Mesothelial cell of epicardium (in vitro differentiated cells): Measurements from ENCODE around the gene OBSCN. TPM values are rescaled to one million over a fixed set of nuclear protein-coding genes. Genes with fewer than 3 reads are reported as not detected.

Source experiments
- DNase-seq, 2 experiments: peaks; one replicate each; pipeline ENCODE4 v3.0.0; 2021; ENCODE audit warnings: low spot score in 2 of 2; ENCODE audit not compliant: unreplicated experiment in 2 of 2
- H3K27ac Mint-ChIP-seq: 2 replicates; pipeline ENCODE4 v1.8.0; 2021; ENCODE audit warnings: mixed read lengths
- H3K27me3 Mint-ChIP-seq: 2 replicates; pipeline ENCODE4 v1.8.0; 2021; ENCODE audit warnings: low read depth, mixed read lengths
- H3K36me3 Mint-ChIP-seq: 2 replicates; pipeline ENCODE4 v1.8.0; 2021; ENCODE audit warnings: mixed read lengths
- H3K4me1 Mint-ChIP-seq: 2 replicates; pipeline ENCODE4 v1.8.0; 2021; ENCODE audit warnings: mixed read lengths
- H3K4me3 Mint-ChIP-seq: 2 replicates; pipeline ENCODE4 v1.8.0; 2021; ENCODE audit warnings: mild to moderate bottlenecking, moderate library complexity, mixed read lengths
- H3K9me3 Mint-ChIP-seq: 2 replicates; pipeline ENCODE4 v1.8.0; 2021; ENCODE audit warnings: mixed read lengths
- total RNA-seq: library from RNA; stranded (reverse); gene quantifications from 3 replicates; pipeline ENCODE4 v1.2.1, GENCODE V29; 2021
- TF ChIP-seq, protein P1 (sequence below): fragments of 200-600 bp; sonication (generic); IDR thresholded peaks from one replicate; pipeline ENCODE4 v1.5.0; 2021; ENCODE audit warnings: antibody characterized with exemption; ENCODE audit not compliant: unreplicated experiment

OBSCN gene
- total RNA-seq, 1 donor from 2014 or later, result 113 TPM

DNA sequence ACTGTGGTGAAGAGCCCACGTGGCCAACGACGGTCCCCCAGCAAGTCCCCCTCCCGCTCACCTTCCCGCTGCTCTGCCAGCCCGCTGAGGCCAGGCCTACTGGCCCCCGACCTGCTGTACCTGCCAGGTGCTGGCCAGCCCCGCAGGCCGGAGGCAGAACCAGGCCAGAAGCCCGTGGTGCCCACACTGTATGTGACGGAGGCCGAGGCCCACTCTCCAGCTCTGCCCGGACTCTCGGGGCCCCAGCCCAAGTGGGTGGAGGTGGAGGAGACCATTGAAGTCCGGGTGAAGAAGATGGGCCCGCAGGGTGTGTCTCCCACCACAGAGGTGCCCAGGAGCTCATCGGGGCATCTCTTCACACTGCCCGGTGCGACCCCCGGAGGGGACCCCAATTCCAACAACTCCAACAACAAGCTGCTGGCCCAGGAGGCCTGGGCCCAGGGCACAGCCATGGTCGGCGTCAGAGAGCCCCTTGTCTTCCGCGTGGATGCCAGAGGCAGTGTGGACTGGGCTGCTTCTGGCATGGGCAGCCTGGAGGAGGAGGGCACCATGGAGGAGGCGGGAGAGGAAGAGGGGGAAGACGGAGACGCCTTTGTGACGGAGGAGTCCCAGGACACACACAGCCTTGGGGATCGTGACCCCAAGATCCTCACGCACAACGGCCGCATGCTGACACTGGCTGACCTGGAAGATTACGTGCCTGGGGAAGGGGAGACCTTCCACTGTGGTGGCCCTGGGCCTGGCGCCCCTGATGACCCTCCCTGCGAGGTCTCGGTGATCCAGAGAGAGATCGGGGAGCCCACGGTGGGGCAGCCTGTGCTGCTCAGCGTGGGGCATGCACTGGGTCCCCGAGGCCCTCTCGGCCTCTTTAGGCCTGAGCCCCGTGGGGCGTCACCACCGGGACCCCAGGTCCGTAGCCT lies 152.0 kb downstream of the OBSCN start:
- Mint-ChIP-seq H3K36me3 (peaks cover 2% of the 10 kb centered on the region), H3K27ac (no peak overlapping the region), H3K9me3 (no peaks in the 10 kb centered on the region), H3K4me3 (no peak overlapping the region), H3K4me1 (no peaks in the 10 kb centered on the region), H3K27me3 (no peaks in the 10 kb centered on the region)
- TF ChIP-seq, protein P1, sequence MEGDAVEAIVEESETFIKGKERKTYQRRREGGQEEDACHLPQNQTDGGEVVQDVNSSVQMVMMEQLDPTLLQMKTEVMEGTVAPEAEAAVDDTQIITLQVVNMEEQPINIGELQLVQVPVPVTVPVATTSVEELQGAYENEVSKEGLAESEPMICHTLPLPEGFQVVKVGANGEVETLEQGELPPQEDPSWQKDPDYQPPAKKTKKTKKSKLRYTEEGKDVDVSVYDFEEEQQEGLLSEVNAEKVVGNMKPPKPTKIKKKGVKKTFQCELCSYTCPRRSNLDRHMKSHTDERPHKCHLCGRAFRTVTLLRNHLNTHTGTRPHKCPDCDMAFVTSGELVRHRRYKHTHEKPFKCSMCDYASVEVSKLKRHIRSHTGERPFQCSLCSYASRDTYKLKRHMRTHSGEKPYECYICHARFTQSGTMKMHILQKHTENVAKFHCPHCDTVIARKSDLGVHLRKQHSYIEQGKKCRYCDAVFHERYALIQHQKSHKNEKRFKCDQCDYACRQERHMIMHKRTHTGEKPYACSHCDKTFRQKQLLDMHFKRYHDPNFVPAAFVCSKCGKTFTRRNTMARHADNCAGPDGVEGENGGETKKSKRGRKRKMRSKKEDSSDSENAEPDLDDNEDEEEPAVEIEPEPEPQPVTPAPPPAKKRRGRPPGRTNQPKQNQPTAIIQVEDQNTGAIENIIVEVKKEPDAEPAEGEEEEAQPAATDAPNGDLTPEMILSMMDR, result no peak
- no peak for DNase-seq

DNA sequence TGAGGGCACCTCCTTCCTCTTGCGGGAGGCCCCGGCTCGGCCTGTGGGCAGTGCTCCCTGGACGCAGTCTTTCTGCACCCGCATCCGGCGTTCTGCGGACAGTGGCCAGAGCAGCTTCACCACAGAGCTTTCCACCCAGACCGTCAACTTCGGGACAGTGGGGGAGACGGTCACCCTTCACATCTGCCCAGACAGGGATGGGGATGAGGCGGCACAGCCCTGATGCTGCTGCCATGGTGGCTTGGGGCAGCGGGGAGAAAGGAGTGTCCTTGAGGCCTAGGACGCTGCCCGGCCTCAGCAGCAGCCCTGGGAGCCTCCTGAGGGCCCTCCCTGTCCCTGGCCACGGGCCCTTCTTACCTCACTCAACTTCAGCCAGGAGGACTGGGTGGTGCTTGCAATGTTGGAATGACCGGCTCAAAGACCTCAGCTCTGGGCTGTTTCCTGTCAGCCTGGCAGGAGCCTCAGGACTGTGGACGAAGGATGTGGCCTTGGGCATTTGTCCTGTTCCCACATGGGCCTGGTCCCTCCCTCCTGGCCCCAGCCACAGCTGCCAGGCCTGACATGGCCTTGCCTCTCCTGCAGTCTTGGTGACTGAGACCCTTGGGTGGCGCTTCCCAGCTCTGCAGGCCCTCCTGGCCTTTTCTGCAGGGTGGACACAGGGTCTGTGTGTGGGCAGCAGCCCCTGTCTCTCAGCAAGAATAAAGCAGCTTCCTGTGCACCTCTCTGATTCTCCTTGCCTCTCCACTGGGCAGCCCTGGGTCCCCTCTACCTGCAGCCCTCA lies 152.9 kb downstream of the OBSCN start:
- Mint-ChIP-seq H3K36me3 (peaks cover 2% of the 10 kb centered on the region), H3K4me3 (no peak overlapping the region), H3K27me3 (no peaks in the 10 kb centered on the region), H3K9me3 (no peaks in the 10 kb centered on the region), H3K4me1 (no peaks in the 10 kb centered on the region), H3K27ac (no peak overlapping the region)
- TF ChIP-seq, protein P1, result no peak
- DNase-seq, result no peak

DNA sequence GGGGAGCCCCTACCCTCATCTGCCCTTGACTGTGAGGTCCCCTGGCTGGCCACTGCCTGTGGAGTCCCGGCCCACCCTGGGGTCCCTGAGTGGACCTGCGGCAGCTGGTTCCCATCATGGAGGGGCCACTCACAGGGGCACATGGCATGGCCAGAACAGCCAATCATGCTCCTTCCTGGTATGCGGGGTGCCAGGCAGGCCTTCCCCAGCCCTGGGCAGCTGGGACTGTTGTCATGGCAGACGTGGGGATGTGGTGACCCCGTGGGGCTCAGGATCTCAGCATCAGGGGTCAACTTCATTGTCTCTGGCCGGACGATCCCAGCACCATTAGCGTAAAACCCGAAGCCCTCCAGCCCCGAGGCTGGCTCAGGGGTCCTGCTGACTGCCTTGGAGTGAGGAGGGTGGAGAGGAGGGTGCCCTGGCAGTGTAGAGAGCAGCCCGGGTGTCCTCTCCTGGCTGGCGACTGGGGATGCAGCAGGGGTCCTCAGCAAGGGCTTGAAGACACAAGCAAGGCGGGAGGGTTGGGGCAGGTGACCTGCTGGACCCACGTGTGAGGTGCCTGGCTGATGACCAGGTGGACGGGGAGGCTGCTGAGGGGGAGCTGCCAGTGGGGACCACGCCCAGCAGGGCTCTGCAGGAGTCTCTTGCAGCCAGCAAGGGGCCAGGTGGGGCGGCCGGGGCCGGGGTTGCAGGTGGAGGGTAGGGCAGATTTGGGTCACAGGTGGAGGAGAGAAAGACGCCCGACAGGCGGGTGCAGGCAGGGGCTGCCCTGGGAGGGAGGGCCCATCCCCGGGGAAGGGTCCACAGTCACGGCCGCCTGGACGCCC lies 153.7 kb downstream of the OBSCN start:
- DNase-seq, result no peak
- no peak overlapping the region for H3K4me3 Mint-ChIP-seq
- no peaks in the 10 kb centered on the region for H3K9me3 Mint-ChIP-seq
- TF ChIP-seq, protein P1, result no peak
- H3K4me1 Mint-ChIP-seq, result no peaks in the 10 kb centered on the region
- no peaks in the 10 kb centered on the region for H3K27me3 Mint-ChIP-seq
- H3K36me3 Mint-ChIP-seq, result peaks cover 2% of the 10 kb centered on the region
- no peak overlapping the region for H3K27ac Mint-ChIP-seq

DNA sequence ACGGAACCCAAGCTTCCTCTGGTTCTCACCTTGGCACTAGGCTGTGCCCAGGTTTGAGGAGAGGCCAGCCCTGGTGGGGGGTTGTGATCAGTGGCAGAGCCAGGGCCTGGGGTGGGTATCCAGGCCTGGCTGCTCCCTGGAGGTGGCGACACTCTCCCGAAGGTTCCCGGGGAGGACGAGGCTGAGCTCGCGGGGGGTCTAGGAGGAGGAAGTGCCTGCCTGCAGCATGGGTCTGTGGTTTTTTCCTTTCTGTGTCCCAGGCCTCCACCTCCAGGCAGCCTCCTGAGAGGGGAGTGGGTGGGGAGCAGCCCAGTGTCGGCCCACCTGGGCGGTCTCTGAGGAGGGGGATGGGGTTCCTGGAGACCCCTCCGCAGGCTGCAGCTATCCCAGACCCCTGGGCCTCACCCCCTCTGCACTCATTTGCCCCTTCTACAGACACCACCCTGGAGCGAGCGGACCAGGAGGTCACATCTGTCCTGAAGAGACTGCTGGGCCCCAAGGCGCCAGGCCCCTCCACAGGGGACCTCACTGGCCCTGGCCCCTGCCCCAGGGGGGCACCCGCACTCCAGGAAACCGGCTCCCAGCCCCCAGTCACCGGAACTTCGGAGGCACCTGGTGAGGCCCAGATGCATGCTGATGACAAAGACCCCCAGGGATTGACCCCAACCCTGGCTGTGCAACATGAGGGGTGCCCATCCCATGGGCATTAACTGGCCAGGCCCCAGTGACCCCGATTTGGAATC lies 154.5 kb downstream of the OBSCN start:
- H3K4me1 Mint-ChIP-seq, result no peaks in the 10 kb centered on the region
- no peak overlapping the region for H3K4me3 Mint-ChIP-seq
- TF ChIP-seq, protein P1, result no peak
- peaks cover 2% of the 10 kb centered on the region for H3K36me3 Mint-ChIP-seq
- H3K27me3 Mint-ChIP-seq, result no peaks in the 10 kb centered on the region
- no peaks in the 10 kb centered on the region for H3K9me3 Mint-ChIP-seq
- no peak for DNase-seq
- H3K27ac Mint-ChIP-seq, result no peak overlapping the region
